ENCODE data around the gene VPS45. TPM values are rescaled to one million over a fixed set of nuclear protein-coding genes. Genes with fewer than 3 reads are reported as not detected.

The VPS45 gene
- total and polyA plus RNA-seq, 2 of the 13 experiments (the other 11 are each of a cell fraction or from before 2014, with no cell fraction given): 15.2 to 25.2 TPM

- no peak for TF ChIP-seq SYNCRIP (IDR thresholded peaks at IDR 0.05; ENCODE audit: insufficient read depth, low read depth, low read length)
- TF ChIP-seq ZNF101 (CRISPR knock-in tag; IDR thresholded peaks at IDR 0.05; ENCODE audit: borderline replicate concordance, low read depth): no peak
- no peak for TF ChIP-seq ZNF629 (CRISPR knock-in tag; conservative IDR thresholded peaks at IDR 0.05)
- no peak for TF ChIP-seq MAF1 (CRISPR knock-in tag; IDR thresholded peaks at IDR 0.05; ENCODE audit: borderline replicate concordance)
- TF ChIP-seq ZNF543 (CRISPR knock-in tag; IDR thresholded peaks at IDR 0.05): 0 out of 2 replicates have a peak, but pooled peaks have one; percentile 41
- TF ChIP-seq RBM39 (IDR thresholded peaks at IDR 0.05; ENCODE audit: low read depth, low read length, poor library complexity, severe bottlenecking): peak; percentile 43
- no peak for TF ChIP-seq JARID2 (CRISPR knock-in tag; IDR thresholded peaks at IDR 0.05; ENCODE audit: insufficient replicate concordance)
- no peak for TF ChIP-seq RELA (CRISPR knock-in tag; IDR thresholded peaks at IDR 0.05)
- TF ChIP-seq THAP9 (CRISPR knock-in tag; IDR thresholded peaks at IDR 0.05; ENCODE audit: borderline replicate concordance): no peak
- peak; percentile 26; the same call in 1 of the 2 replicates for TF ChIP-seq ZFP91 (CRISPR knock-in tag; IDR thresholded peaks at IDR 0.05; ENCODE audit: borderline replicate concordance)
- TF ChIP-seq MAZ (IDR thresholded peaks at IDR 0.05; ENCODE audit: borderline replicate concordance, low read depth, low read length): peak; percentile 19; the same call in 1 of the 2 replicates
- no peak for TF ChIP-seq MAZ (CRISPR knock-in tag; IDR thresholded peaks at IDR 0.05; ENCODE audit: low read depth)
- TF ChIP-seq YEATS4 (CRISPR knock-in tag; IDR thresholded peaks at IDR 0.05; ENCODE audit: borderline replicate concordance): no peak
- TF ChIP-seq ZNF569 (CRISPR knock-in tag; IDR thresholded peaks at IDR 0.05; ENCODE audit: borderline replicate concordance): no peak
- no peak for TF ChIP-seq NBN (conservative IDR thresholded peaks at IDR 0.05)
- no peak for TF ChIP-seq MEIS1 (CRISPR knock-in tag; IDR thresholded peaks at IDR 0.05; ENCODE audit: borderline replicate concordance)
- no peak for TF ChIP-seq SOX5 (CRISPR knock-in tag; IDR thresholded peaks at IDR 0.05; ENCODE audit: borderline replicate concordance)
- TF ChIP-seq ZXDC (CRISPR knock-in tag; IDR thresholded peaks at IDR 0.05): no peak
- no peak for TF ChIP-seq NR1H2 (CRISPR knock-in tag; IDR thresholded peaks at IDR 0.05; ENCODE audit: borderline replicate concordance, low read depth)
- no peak for TF ChIP-seq KLF12 (CRISPR knock-in tag; IDR thresholded peaks at IDR 0.05; ENCODE audit: borderline replicate concordance)
- no peak for TF ChIP-seq CREM (IDR thresholded peaks at IDR 0.05)
- TF ChIP-seq CREM (CRISPR knock-in tag; IDR thresholded peaks at IDR 0.05): no peak
These were observed 81.9 kb downstream of the VPS45 start, which contains the start of gene PLEKHO1 (continued) for GRCh38 chr1:150149271-150150132.

Measured in HepG2 (cell line).